Ovary (tissue), 3 donors: ENCODE results near the gene RRP15.

Experiments used
- POLR2A ChIP-seq: fragments of 450-650 bp; IDR thresholded peaks from one replicate; pipeline ENCODE4 v1.6.1; 2017; ENCODE audit warnings: antibody characterized with exemption, mild to moderate bottlenecking, moderate library complexity
- TF ChIP-seq, protein P1 (sequence below), 3 donors: fragments of 450-650 bp in 2 of 3; fragments of 200-600 bp in 1 of 3; IDR thresholded peaks; one replicate each; pipeline versions ENCODE4 v1.5.1 to v1.8.0; 2016 to 2022; ENCODE audit warnings: antibody characterized with exemption in 3 of 3, mild to moderate bottlenecking in 1 of 3
- donor health status: DM: no; HTN: no; CAD: no.

DNA sequence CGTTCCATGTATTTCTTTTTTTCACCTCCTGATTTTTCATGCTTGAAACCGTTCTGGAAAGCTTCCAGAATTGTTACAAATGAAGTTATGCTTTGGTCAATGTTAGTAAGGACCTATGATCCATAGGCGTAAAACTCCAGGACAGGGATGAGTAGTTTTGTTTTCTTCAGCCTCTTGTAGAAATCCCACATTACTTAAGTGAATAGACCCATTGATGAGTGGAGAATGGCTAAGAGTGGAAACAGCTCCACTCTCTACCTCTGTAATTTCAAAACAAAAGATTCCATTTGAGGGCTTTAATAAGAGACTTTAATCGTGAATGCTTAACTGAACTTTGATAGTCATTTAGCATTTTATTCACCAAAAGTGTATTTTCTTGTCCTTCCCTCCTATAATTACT lies 57.0 kb downstream of the RRP15 start:
- no peak for TF ChIP-seq POLR2A
- TF ChIP-seq, protein P1, sequence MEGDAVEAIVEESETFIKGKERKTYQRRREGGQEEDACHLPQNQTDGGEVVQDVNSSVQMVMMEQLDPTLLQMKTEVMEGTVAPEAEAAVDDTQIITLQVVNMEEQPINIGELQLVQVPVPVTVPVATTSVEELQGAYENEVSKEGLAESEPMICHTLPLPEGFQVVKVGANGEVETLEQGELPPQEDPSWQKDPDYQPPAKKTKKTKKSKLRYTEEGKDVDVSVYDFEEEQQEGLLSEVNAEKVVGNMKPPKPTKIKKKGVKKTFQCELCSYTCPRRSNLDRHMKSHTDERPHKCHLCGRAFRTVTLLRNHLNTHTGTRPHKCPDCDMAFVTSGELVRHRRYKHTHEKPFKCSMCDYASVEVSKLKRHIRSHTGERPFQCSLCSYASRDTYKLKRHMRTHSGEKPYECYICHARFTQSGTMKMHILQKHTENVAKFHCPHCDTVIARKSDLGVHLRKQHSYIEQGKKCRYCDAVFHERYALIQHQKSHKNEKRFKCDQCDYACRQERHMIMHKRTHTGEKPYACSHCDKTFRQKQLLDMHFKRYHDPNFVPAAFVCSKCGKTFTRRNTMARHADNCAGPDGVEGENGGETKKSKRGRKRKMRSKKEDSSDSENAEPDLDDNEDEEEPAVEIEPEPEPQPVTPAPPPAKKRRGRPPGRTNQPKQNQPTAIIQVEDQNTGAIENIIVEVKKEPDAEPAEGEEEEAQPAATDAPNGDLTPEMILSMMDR (IDR thresholded peaks at IDR 0.05) = no peak
